Left cardiac atrium (tissue), 4 donors: ENCODE results near the gene EPSTI1. TPM values are rescaled to one million over a fixed set of nuclear protein-coding genes. Genes with fewer than 3 reads are reported as not detected.

Experiments
- ATAC-seq, 2 donors: fragments of 200-7000 bp; cut with Tn5 transposase; one replicate each; pipeline ENCODE4 v1.9.1; 2020; ENCODE audit warnings: mild to moderate bottlenecking in 2 of 2, moderate library complexity in 2 of 2
- DNase-seq: peaks from one replicate; pipeline ENCODE4 v3.0.0-alpha.2; 2020
- intact Hi-C, 2 donors: fragments of 100-400 bp; cut with DNase I; formaldehyde crosslinking; loops; one replicate each; pipeline versions ENCODE4 v1.14.1 to v1.15.1; 2022 to 2023
- total RNA-seq, 2 donors: library from RNA; stranded (reverse); fragmentation: NEBNext Ultra II Directional; extraction: Animal tissue kit (Norgen Biotek cat#: 25700); gene quantifications; one replicate each; pipeline ENCODE4 v1.2.1, GENCODE V29; 2021
- donor health status: DM: no; HTN: yes; CAD: no.
- donor health status: DM: no; HTN: yes; CAD: no; lungs with severe emphysema.
- donor health status: DM: yes; HTN: yes; CAD: no.
- donor health status: Dilated cardiomyopathy.

The EPSTI1 gene
- total RNA-seq, 2 donors from 2014 or later, result 4.9 to 10.8 TPM

DNA sequence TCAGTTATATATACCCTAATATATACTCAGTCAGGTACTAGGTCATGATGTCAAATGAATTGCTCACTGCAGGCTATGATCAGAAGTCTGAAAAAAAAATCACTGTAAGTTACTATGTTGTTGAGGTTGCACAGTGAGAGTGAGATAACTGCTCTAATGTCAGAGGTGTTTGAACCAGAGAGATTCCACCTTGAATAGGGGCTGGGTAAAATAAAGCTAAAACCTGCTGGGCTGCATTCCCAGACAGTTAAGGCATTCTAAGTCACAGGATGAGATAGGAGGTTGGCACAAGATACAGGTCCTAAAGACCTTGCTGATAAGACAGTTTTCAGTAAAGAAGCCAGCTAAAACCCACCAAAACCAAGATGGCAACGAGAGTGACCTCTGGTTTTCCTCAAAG is 10.2 kb downstream of the EPSTI1 start:
- no peak for ATAC-seq
- intact Hi-C loops, result no loop called here

DNA sequence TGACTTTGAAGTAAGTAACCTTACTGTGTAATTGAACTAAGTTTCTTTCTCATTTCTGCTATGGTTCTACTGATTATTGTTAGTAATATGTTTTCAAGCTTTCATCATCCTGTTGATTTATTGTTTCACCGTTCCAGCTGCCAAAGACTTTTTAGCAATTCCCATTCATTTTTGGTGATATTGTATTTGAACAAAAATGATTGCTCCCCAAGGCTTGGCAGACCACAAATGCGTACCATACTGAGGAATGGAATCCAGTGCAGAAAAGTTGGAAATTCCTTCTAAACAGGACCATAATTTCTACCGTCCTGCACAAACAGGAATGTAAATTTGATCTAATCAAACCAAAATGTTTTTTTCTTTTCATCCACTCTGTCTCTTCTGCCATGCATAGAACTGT is 10.7 kb downstream of the EPSTI1 start:
- no peak for DNase-seq
- intact Hi-C loops, result no loop called here
- ATAC-seq, result no peak

More for the DNA sequence above, 10.2 kb downstream of the EPSTI1 start:
- no peak for DNase-seq

DNA sequence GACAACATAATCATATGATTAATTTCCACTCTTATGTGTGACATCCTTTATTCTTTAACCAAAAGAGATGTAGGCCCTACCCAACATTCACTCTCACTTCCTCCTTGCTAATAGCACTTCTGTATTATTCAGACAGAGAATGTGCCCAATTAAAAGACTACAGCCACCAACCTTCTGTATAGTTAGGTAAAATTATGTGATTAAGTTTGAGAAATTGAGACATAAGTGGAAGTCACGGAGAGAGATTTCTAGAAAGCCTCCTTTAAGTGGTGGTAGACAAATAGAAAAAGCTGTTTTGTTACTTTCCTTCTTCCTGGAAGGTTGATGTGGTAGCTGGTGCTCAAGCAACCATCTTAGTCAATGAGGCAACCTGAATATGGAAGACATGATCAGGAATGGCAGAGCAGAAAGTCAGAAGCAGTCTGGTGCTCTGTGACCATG is 14.8 kb downstream of the EPSTI1 start:
- ATAC-seq (no peak), DNase-seq (no peak)
- intact Hi-C loops, result loop anchor here (10.0 kb wide), 2 partner anchors 158 to 898 kb away; partner anchors contain the start of genes CCDC122 (in 1 of the 2) and LACC1 (in 1 of the 2)

DNA sequence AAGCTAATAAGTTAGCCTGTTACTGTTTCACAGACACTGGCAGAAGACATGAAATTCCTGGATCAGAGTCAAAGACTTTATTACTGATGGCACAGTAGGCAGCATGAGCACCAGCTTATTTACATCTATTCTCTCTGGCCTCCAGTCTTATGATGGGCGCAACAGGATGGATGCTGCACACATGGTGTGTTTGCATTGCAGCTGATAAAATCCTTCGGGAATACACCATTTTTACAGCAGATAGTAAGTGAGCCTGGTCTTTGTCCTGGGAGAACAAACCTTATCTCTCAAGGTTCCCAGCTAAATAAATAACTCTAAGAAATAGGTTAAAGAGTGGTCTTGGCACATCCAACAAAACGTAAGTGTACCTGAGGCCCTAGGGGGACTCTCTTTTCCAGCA is 16.0 kb downstream of the EPSTI1 start:
- DNase-seq, result no peak
- intact Hi-C loops, result loop anchor here (10.0 kb wide), 2 partner anchors 159 to 899 kb away; partner anchors contain the start of genes CCDC122 (in 1 of the 2) and LACC1 (in 1 of the 2)
- ATAC-seq, result no peak

DNA sequence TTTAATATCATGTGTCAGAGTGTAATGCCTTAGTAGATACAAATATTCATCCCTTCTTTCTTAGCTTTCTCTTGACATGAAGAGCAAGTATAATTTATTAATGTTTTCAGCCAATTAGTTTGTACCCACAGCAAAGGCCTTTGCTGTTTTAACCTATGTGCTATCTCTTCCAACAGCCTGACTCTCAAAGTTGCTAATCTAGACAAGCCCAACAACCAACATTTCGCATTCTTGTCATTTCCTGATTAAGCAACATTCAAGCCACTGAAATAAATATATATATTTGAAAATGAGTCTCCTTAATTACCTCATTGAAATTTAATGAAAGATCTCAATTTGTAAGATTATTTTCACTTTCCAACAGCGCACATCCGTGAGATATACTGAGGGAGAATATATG is 18.5 kb downstream of the EPSTI1 start:
- intact Hi-C loops, result loop anchor here (5.0 to 10.0 kb wide), 3 partner anchors 159 to 901 kb away; partner anchors contain the start of genes CCDC122 (in 1 of the 2) and LACC1 (in 1 of the 2)
- no peak for DNase-seq
- ATAC-seq, result no peak

DNA sequence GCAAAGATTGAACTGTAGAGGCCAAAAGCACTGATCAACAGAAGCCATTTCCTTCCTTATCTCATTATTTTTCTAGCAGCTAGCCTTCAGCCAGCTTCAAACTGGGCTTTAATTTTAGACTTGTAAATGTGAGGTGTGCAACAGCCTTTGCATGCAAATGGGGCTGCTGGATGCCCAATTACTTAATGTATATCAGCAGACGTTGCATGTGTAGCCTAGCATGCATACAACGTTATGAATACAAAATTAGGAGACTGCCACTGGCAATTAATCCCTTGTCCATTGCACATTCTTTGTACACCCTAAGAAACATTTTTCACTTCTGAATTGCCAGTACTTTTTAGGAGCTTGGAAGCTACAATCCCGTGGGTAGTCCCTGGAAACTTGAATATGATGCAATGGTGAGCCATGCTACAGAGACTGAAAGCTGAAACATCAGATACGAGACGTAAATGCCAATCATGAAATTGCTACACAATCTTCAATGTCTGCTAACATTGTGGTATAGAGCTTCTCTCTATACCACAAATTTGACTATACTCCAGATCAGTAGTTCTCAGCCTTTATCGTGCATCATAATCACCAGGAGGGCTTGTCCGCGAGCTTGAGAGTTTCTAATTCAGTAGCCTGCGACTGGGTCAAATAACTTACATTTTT is 20.2 kb downstream of the EPSTI1 start:
- intact Hi-C loops, result loop anchor here (5.0 to 10.0 kb wide), 3 partner anchors 160 to 903 kb away; partner anchors contain the start of genes CCDC122 (in 1 of the 2) and LACC1 (in 1 of the 2)
- ATAC-seq (no peak), DNase-seq (no peak)

DNA sequence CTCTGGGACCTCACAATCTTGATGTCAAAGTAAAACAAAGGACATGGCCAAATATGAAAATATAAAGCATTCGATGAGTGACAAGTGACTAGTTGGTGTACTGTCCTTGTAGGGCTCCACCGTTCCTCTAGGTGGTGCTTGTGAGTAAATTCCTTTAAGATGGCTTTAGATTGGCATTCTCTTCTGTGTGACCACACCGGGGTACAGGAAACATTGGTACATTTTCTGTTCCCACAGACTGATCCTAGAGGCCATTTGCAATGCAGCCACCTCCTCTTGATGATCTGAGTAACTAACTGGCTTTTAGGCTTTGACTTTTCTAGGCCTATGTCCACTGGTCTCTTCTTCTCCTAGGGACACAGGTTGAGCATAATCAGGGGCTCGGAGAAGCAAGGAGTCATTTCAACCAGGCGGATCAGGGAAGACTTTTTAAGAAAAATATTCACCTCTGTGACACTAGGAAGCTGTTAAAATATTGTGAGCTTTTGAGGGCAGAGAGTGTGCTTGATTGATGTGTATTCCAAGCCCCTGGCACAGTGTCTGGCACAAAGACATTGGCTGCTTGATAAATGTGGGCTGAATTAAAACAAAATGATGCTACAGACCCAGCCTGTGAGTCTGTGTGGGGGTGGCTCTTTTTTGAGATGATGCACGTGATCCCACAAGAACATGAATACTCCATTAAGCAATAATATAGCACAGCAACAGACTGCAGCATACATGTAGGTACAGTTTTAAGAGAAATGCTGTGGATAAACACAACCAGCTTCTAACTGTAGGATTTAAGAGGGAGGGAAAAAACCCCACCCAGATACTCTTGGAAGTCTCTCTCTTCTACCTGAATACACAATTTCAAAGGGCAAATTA is 21.0 kb downstream of the EPSTI1 start:
- DNase-seq (no peak), ATAC-seq (peak; percentile 45 to 73)
- intact Hi-C loops, result loop anchor here (5.0 to 10.0 kb wide), 3 partner anchors 161 to 904 kb away; partner anchors contain the start of genes CCDC122 (in 1 of the 2) and LACC1 (in 1 of the 2)

- ATAC-seq, result peak; percentile 84 to 90
- DNase-seq, result peak; percentile 85
- intact Hi-C loops, result loop anchor here (5.0 to 10.0 kb wide), 4 partner anchors 163 to 905 kb away; partner anchors contain the start of genes CCDC122 (in 1 of the 2) and LACC1 (in 1 of the 2)
Measured at GRCh38 chr13:42969565-42970172, 22.4 kb downstream of the EPSTI1 start.

- intact Hi-C loops, result loop anchor here in 1 of 2 donors (5.0 kb wide), 1 partner anchor 833 kb away; no protein-coding TSS in a partner anchor
- ATAC-seq (no peak), DNase-seq (no peak)
Measured at GRCh38 chr13:42968906-42969305, 23.1 kb downstream of the EPSTI1 start.

DNA sequence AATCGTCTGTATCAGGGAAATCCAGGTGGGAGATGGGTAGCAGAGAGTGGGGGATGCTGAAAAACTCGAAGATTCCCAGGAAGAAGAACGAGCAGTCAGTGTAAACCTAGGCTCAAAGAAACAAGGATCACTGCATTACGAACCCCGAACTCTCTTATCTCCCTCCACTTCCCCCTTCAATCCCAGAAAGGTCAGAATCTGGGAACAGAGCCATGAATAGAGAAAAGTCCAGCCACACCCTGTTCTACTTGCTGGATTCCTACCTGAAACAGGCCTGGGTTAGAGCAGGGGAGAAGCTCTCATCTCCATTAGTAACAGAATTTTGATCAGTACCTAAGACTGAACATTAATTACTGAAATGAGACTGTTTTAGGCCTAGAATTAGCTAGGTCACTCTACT is 24.4 kb downstream of the EPSTI1 start:
- DNase-seq (no peak), ATAC-seq (peak in 1 of 2 donors; percentile 77)
- intact Hi-C loops, result loop anchor here in 1 of 2 donors (5.0 kb wide), 1 partner anchor 835 kb away; no protein-coding TSS in a partner anchor

- ATAC-seq (no peak), DNase-seq (no peak)
- intact Hi-C loops, result loop anchor here in 1 of 2 donors (5.0 kb wide), 1 partner anchor 837 kb away; no protein-coding TSS in a partner anchor
Measured at GRCh38 chr13:42965281-42965680, 26.8 kb downstream of the EPSTI1 start.

GRCh38 chr13:42964761-42965161 is 27.3 kb downstream of the EPSTI1 start:
- intact Hi-C loops, result loop anchor here in 1 of 2 donors (5.0 kb wide), 1 partner anchor 838 kb away; no protein-coding TSS in a partner anchor
- ATAC-seq, result no peak
- DNase-seq, result no peak

DNA sequence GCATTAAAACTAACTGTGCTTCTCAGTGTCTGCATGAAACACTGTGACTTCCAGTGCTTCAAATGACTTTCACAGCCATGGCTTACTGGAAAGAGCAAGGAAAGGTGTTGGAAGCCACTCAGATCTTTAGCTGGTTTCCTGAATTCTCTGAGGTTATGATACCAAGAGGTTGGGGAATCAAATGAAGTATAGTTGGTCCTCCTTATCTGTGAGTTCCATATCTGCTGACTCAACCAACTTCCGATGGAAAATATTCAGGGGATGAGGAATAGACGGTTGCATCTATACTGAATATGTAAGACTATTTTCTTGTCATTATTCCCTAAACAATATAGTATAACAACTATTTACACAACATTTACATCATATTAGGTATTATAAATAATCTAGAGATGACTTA is 32.4 kb downstream of the EPSTI1 start:
- intact Hi-C loops, result loop anchor here in 1 of 2 donors (10.0 kb wide), 1 partner anchor 305 kb away; no protein-coding TSS in a partner anchor
- DNase-seq (no peak), ATAC-seq (no peak)

- DNase-seq, result no peak
- ATAC-seq, result no peak
- intact Hi-C loops, result loop anchor here in 1 of 2 donors (10.0 kb wide), 1 partner anchor 303 kb away; no protein-coding TSS in a partner anchor
Measured at GRCh38 chr13:42957881-42958280, 34.2 kb downstream of the EPSTI1 start.

DNA sequence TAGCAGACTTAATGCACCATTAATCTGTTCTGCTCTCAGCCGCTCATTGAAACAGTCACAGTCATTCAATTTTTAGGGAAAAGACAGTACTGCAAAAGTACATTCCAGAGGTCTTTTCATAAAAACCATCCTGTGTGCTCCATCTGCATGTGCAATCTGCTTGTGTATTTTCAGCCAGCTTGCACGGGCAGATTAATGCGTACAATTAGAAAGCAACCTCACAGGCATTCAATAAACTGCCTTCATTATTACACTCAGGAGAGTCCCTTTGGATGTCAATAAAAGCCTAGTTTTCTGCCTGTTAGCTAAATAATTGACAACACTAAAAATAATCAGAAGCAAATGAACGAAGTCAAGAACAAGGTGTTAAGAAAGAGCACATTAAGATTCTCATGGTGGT is 41.9 kb downstream of the EPSTI1 start:
- intact Hi-C loops, result loop anchor here in 1 of 2 donors (10.0 kb wide), 1 partner anchor 295 kb away; no protein-coding TSS in a partner anchor
- ATAC-seq (no peak), DNase-seq (no peak)

GRCh38 chr13:42947925-42948324 is 44.1 kb downstream of the EPSTI1 start:
- no peak for DNase-seq
- ATAC-seq, result no peak
- intact Hi-C loops, result no loop called here

GRCh38 chr13:42946927-42947326 is 45.1 kb downstream of the EPSTI1 start:
- no peak for DNase-seq
- ATAC-seq, result no peak
- intact Hi-C loops, result no loop called here

GRCh38 chr13:42929886-42930535 is 62.0 kb downstream of the EPSTI1 start:
- ATAC-seq (no peak), DNase-seq (no peak)
- intact Hi-C loops, result no loop called here
